KMS-11 (cell line): ENCODE data around the gene NME3.

Experiments used
- H2AFZ ChIP-seq: fragments of 200-600 bp; sonication (generic); 2 replicates; pipeline ENCODE4 v1.6.1; 2016; ENCODE audit warnings: antibody characterized with exemption, mixed run types, low read depth
- H3K27ac ChIP-seq: fragments of 200-600 bp; sonication (generic); 2 replicates; pipeline ENCODE4 v1.6.1; 2016; ENCODE audit warnings: mild to moderate bottlenecking, mixed run types
- H3K27me3 ChIP-seq: fragments of 200-600 bp; sonication (generic); 2 replicates; pipeline ENCODE4 v1.6.1; 2017; ENCODE audit warnings: mild to moderate bottlenecking, low read depth, mixed run types, moderate library complexity; ENCODE audit not compliant: insufficient read depth
- H3K36me3 ChIP-seq: fragments of 200-600 bp; sonication (generic); 2 replicates; pipeline ENCODE4 v1.6.1; 2017; ENCODE audit warnings: mild to moderate bottlenecking, mixed run types; ENCODE audit not compliant: insufficient read depth
- H3K4me1 ChIP-seq: fragments of 200-600 bp; sonication (generic); 2 replicates; pipeline ENCODE4 v1.6.1; 2016; ENCODE audit warnings: mild to moderate bottlenecking, low read depth, mixed run types; ENCODE audit not compliant: poor library complexity, severe bottlenecking
- H3K4me2 ChIP-seq: fragments of 200-600 bp; sonication (generic); 2 replicates; pipeline ENCODE4 v1.7.0; 2016; ENCODE audit warnings: mild to moderate bottlenecking, mixed run types
- H3K4me3 ChIP-seq: fragments of 200-600 bp; sonication (generic); IDR thresholded peaks from 2 replicates; pipeline ENCODE4 v1.6.1; 2017; ENCODE audit warnings: low read depth, low read length, mixed read lengths; ENCODE audit not compliant: insufficient read depth
- H3K79me2 ChIP-seq: fragments of 200-600 bp; sonication (generic); 2 replicates; pipeline ENCODE4 v1.6.1; 2016; ENCODE audit warnings: low read depth, mixed run types; ENCODE audit not compliant: insufficient read depth
- H3K9ac ChIP-seq: fragments of 200-600 bp; sonication (generic); 2 replicates; pipeline ENCODE4 v1.6.1; 2016; ENCODE audit warnings: mild to moderate bottlenecking, mixed run types
- H4K20me1 ChIP-seq: fragments of 200-600 bp; sonication (generic); 2 replicates; pipeline ENCODE4 v1.6.1; 2016; ENCODE audit warnings: mild to moderate bottlenecking, mixed run types; ENCODE audit not compliant: insufficient read depth
- CTCF ChIP-seq: fragments of 200-600 bp; sonication (generic); conservative IDR thresholded peaks from 2 replicates; pipeline ENCODE4 v1.6.1; 2017; ENCODE audit warnings: low read depth, mild to moderate bottlenecking, antibody characterized with exemption, low read length, moderate library complexity, mixed read lengths

The NME3 gene

GRCh38 chr16:1769402-1770300, 1.7 kb downstream of the NME3 start:
- Histone ChIP-seq H3K9ac (no peak overlapping the region), H3K36me3 (no peaks in the 10 kb centered on the region)

GRCh38 chr16:1768767-1769401, 2.5 kb downstream of the NME3 start:
- TF ChIP-seq CTCF: no peak
- H3K27ac ChIP-seq: no peak overlapping the region
- H3K4me1 ChIP-seq: peaks cover 5% of the 10 kb centered on the region
- no peaks in the 10 kb centered on the region for H4K20me1 ChIP-seq
- no peak overlapping the region for H3K9ac ChIP-seq
- H3K36me3 ChIP-seq: no peaks in the 10 kb centered on the region
- no peak overlapping the region for H2AFZ ChIP-seq
- H3K4me2 ChIP-seq: no peak overlapping the region
- H3K27me3 ChIP-seq: no peaks in the 10 kb centered on the region
- peaks cover 25% of the 10 kb centered on the region for H3K79me2 ChIP-seq
- H3K4me3 ChIP-seq: no peak overlapping the region

More at GRCh38 chr16:1769402-1770300, 1.7 kb downstream of the NME3 start:
- Histone ChIP-seq H3K4me1 (peaks cover 13% of the 10 kb centered on the region), H3K79me2 (peaks cover 33% of the 10 kb centered on the region), H3K4me3 (no peak overlapping the region), H3K27ac (no peak overlapping the region), H3K27me3 (no peaks in the 10 kb centered on the region), H3K4me2 (0 out of 2 replicates have a peak overlapping the region, but pooled peaks have one; percentile 91), H2AFZ (no peak overlapping the region), H4K20me1 (no peaks in the 10 kb centered on the region)
- no peak for TF ChIP-seq CTCF

- no peak overlapping the region for H3K4me3 ChIP-seq
- H3K4me1 ChIP-seq: peaks cover 5% of the 10 kb centered on the region
- H3K36me3 ChIP-seq: no peaks in the 10 kb centered on the region
- TF ChIP-seq CTCF: no peak
- H3K27me3 ChIP-seq: no peaks in the 10 kb centered on the region
- peaks cover 22% of the 10 kb centered on the region for H3K79me2 ChIP-seq
- no peak overlapping the region for H3K4me2 ChIP-seq
- H4K20me1 ChIP-seq: no peaks in the 10 kb centered on the region
- no peak overlapping the region for H3K9ac ChIP-seq
- no peak overlapping the region for H3K27ac ChIP-seq
- no peak overlapping the region for H2AFZ ChIP-seq
These were observed 3.1 kb downstream of the NME3 start for GRCh38 chr16:1768061-1768766.

GRCh38 chr16:1767116-1767994, 4.0 kb downstream of the NME3 start:
- no peak overlapping the region for H3K4me2 ChIP-seq
- H3K4me1 ChIP-seq: peaks cover 5% of the 10 kb centered on the region
- no peak overlapping the region for H3K4me3 ChIP-seq
- H3K36me3 ChIP-seq: no peaks in the 10 kb centered on the region
- H3K27ac ChIP-seq: no peak overlapping the region
- H3K79me2 ChIP-seq: peaks cover 17% of the 10 kb centered on the region
- no peak overlapping the region for H3K9ac ChIP-seq
- no peaks in the 10 kb centered on the region for H3K27me3 ChIP-seq
- no peak overlapping the region for H2AFZ ChIP-seq
- TF ChIP-seq CTCF: no peak
- H4K20me1 ChIP-seq: no peaks in the 10 kb centered on the region
